G401.6 (cell line): ENCODE results near the gene APOLD1.
"Not testable (repeated sequence)": the region's sequence is repeated elsewhere in the genome, so short reads cannot be mapped to it uniquely, and the experiment has no call there.

ENCODE experiments used
- FAIRE-seq: peaks from 2 replicates; lab custom pipeline; 2012; peaks lifted over from hg19 to GRCh38; lab: Jason Lieb, UNC

APOLD1 gene

DNA sequence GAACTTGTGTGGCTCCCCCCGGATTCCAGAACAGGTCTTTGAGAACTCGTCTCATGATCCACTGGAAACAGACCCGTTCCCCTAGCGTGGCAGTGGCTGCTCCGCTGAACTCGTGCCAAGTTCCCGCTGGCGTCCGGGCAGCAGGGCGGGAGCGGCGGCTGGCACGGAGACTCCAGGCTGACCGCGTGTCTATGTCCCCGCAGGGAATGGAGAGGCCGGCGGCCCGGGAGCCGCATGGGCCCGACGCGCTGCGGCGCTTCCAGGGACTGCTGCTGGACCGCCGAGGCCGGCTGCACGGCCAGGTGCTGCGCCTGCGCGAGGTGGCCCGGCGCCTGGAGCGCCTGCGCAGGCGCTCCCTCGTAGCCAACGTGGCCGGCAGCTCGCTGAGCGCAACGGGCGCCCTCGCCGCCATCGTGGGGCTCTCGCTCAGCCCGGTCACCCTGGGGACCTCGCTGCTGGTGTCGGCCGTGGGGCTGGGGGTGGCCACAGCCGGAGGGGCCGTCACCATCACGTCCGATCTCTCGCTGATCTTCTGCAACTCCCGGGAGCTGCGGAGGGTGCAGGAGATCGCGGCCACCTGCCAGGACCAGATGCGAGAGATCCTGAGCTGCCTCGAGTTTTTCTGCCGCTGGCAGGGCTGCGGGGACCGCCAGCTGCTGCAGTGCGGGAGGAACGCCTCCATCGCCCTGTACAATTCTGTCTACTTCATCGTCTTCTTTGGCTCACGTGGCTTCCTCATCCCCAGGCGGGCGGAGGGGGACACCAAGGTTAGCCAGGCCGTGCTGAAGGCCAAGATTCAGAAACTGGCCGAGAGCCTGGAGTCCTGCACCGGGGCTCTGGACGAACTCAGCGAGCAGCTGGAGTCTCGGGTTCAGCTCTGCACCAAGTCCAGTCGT lies 1.5 kb downstream of the APOLD1 start:
- no peak for FAIRE-seq

DNA sequence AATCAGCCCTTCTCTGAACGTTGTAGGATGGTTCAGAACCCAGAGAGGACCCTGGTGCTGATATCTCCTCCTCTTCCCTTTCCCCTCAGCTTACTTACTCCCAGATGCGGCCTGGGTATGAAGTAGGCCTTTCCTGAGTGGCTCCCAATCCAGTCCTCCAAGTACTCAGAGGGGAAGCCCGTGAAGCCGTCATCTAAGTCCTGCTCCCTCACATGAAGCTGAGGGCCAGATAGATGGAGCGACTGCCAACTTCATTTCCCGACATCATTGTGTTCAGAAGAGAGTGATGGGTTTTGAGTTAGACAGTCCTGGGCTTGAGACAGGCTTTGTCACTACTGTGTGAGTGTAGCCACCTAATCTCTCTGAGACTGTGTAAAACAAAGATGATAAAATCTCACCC lies 2.7 kb downstream of the APOLD1 start:
- FAIRE-seq = no peak

DNA sequence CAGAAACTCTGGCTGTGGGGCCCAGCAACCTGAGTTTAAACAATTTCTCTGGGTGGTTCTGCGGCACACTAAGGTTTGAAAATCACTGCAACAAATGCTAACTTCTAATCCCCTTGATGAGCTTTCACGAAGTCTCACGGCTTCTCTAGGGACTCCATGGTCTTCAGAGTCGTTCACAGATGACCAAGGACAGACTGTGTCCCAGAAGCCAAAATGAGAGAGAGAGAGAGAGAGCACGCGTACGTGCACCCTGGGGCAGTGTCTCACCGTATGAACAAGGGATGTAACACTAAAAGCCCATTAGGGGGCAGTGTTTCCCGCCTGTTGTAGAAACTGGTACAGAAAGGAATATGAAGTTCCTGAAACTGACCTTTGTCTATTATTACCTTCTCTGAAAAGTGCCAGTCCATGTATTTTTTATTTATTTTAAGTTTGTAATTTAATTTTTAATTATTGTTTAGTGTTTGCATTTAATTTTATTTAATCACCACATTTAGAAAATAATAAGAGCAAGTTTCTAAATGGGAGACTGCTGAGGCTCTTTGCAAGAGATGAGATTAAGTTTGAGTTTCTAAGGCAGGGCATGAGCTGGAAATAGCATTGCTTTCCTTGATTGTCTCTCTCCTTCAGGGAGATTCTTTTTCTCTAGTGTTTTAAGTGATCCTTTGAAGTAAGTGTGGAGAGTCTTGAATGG lies 3.4 kb downstream of the APOLD1 start:
- peak; percentile 97 for FAIRE-seq

DNA sequence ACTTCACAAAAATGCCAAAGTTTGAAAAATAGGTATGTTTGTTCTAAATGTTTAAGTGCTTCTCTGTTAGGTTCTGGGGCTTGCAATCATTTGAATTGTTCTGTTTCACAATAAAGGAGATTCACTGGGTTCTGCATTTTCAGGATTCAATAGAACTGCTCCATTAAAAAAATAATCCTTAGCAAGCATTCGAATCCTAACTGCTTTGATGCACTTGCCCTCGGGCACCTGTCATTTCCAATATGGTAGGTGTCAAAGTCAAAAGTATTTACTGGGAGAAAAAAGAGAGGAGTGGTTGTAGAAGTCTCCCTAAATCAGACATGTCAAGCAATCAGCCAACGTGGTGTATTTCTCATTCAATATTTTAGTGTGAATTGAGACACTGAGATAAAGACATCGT lies 5.5 kb downstream of the APOLD1 start:
- FAIRE-seq = no peak

DNA sequence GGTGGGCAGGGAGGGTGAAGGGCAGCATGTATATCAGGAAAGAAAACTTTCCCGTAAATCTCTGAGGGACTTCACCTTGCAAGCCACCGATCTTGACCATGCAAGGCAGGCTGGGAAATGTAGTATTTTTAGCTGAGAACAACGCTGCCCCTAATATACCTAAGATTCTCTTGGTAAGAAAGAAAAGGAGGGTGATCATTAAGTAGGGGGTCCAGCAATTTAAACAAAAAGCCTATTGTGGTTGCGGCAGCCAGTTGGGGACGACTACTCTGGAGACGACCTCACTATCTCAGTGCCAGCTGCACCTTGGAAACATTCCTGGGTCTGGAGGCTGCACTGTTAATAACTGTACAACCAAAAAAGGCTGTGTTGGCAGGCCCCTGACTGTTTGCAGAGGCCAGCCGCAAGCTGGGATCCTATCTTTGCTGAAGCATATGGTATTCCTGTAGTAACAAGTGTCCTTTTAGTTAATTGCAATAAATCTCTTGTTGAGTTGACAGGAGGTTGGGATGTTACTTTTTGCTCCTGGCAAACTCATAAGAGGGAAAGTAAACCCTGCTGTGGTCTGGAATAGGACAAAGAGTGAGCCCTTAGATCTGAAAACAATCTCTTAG lies 6.4 kb downstream of the APOLD1 start:
- FAIRE-seq = peak; percentile 69

DNA sequence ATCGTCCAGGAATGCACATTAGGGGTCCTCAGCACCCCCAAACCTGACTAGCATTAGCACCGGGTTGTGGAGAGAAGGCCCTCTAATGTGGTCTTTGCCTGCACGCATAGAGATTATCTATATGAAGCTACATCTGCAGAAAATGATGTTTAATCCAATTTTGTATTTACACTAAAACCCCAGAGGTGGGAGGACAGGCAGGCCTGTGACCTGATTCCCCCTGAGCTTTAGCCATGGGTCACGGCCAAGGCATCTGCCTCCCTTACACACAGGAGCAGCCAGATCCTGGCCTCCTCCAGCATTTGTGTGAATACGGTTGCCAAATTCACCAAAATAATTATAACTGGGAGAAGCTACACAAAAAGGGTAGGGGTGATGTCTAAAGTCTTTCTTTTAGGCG lies 7.0 kb downstream of the APOLD1 start:
- no peak for FAIRE-seq

DNA sequence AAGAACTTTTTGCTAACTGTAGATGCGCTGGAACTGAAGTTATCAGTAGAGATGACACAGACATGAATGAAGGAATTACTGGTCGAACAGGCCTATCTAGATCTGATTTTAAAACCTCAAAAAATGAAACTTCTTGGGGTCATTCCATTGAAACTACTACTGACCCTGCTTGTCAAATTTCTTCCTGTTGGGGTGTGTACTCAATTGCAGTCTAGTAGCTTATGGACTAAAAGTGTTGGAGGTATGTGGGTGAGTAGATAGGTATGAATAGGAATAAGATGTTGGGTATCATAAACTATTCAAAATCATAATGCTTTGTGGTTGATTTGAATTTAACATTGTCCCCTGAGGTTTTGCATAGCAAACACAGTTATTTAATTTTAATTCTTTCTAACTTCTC lies 9.2 kb downstream of the APOLD1 start:
- FAIRE-seq = no peak

DNA sequence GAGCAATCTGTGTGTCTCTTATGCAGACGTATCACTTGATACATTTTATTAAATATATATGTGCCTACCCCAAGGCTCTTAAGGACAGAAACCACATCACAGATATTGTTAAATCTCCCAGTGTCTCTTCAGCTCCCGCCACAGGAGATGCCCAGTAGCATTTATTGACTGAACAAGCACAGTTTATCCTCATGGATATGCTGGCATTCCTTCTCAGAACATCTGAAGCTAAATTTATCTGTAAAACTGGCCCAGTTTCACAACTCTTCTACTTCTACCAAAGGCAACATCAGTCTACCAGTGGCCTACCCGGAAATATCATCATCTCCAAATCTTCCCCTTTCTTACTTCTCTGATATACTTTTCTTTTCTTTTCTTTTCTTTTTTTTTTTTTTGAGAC lies 10.7 kb downstream of the APOLD1 start:
- no peak for FAIRE-seq

DNA sequence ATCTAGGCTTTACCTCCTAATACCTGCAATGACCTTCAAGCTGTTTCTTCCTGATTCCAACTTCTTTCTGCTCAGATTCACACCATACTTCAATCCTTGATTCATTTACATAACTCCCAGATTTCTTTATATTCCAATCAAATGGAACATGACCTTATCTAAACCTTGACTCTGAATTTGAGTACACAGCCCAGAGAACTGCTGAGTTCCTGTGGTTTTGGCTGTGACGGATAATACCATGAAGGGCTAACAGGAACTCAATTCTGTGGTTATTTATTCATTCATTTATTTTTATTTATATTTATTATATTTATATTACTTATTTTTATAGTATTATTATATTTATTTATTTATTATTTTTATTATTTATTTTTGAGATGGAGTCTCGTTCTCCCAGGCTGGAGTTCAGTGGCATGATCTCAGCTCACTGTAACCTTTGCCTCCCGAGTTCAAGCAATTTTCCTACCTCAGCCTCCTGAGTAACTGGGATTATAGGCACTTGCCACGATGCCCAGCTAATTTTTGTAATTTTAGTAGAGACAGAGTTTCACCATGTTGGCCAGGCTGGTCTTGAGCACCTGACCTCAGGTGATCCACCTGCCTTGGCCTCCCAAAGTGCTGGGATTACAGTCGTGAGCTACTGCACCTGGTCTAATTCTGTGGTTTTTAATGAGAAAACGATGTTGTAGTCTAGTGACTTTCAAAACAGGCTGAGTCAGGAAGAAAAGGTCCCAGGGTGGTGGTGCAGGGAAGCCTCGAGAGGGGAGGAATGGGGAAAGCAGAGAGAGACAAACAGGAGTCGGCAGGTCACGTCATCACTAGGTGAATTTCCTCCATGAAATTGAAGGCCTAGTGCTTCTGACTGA lies 11.7 kb downstream of the APOLD1 start:
- FAIRE-seq = no peak

DNA sequence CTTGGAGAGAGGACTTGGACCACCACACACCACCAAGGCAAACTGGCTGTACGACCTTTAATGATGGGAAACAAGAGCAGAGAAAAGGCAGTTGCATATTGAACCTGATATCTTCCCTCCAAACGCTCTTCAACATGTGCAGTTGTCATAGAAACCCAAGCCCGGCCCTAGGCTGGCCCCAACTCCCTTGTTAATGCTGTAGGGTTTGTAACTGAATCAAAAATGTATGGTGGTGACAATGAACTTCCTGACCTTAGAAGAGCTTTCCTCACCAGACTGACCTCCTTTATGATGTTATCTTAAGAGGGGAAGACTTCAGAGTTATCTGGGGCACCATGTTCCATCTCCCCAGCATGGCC lies 12.3 kb downstream of the APOLD1 start:
- no peak for FAIRE-seq

DNA sequence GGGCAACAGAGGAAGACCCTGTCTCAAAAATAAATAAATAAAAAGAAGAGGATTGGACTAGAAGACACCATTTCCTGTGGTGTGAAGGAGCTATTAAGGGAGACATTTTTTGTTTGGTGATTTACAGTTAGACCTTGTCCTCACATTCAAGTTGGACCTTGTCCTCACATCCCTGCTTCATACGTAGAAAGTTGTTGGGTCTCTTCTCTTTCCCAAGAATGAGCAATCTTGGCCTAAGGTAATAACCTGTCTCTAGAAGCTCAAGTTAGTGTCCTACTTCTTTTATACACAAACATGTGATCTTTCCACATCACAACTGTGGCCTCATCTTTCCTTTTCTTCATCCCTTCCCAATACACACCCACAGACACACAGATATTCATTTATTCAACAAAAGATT lies 13.0 kb downstream of the APOLD1 start:
- no peak for FAIRE-seq

DNA sequence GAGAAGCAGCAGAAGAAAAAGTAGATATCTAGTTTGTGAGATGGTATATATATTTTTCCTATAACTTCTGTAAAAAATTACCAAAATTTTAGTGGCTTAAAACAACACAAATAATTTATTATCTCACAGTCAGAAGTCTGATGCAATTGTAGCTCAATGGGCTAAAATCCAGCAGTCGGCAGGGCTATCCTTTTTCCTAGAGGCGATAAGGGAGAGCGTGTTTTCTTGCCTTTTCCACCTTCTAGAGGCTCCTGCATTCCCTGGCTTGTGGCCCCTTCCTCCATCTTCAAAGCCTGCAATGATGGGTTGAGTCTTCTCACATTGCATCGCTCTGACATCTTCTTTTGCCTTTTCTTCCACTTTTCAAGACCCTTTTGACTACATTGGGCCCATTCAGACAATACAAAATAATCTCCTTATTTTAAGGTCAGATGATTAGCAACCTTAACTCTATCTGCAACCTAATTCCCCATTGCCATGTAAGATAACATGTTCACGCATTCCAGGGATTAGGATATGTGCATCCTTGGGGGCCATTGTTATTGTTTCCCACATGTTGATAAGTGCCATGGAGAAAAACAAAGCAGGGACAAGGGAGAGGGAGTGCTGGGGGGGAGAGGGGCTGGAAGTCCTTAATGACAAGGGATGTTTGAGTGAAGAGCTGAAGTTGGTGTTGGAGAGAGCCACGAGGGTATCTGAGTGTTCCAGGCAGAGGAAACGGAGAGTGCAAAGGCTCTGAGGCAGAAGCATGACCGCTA lies 13.9 kb downstream of the APOLD1 start:
- FAIRE-seq = no peak

DNA sequence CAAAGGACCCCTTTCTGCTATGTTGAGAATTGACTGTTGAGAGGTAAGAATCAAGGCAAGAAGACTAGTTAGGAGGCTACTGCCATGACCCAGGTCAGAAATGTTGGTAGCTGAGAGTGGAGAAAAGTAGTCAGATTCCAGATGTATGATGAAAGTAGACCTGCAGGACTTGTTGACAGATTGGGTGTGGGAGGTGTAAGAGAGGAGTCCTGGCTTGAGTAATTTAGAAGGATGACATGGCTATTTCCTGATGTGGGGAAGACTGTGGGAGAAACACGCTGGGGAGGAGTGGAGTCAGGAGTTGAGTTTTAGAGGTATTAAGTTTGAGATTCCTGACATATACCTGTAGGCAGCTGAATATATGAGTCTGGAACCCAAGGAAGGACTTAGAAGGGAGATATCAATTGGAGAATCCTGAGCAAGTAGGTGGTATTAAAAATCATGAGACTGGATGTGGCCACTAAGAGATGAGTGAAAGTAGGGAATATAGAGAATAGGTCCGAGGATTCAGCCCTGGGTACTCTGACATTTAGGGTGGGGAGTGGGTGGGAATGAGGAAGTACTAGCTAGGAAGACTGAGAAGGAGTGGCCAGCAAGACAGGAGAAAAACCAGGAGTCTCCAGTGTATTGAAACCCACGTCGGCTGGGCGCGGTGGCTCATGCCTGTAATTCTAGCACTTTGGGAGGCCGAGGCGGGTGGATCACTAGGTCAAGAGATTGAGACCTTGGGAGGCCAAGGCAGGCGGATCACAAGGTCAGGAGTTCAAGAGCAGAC lies 15.1 kb downstream of the APOLD1 start:
- FAIRE-seq = no peak

DNA sequence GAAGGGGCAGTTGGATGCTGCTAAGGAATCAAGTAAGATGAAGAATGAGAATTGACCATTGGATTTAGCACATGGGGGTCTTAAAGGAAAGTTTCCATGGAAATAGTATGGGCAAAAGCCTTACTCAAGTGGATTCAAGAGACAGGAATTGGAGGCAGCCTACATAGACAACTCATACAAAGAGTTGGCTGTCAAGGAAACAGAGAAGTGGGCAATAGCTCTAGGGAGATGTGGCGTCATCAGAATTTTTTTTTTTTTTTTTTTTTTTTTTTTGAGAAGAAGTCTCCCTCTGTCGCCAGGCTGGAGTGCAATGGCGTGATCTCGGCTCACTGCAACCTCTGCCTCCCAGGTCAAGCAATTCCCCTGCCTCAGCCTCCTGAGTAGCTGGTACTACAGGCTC lies 16.2 kb downstream of the APOLD1 start:
- not testable (repeated sequence) for FAIRE-seq

DNA sequence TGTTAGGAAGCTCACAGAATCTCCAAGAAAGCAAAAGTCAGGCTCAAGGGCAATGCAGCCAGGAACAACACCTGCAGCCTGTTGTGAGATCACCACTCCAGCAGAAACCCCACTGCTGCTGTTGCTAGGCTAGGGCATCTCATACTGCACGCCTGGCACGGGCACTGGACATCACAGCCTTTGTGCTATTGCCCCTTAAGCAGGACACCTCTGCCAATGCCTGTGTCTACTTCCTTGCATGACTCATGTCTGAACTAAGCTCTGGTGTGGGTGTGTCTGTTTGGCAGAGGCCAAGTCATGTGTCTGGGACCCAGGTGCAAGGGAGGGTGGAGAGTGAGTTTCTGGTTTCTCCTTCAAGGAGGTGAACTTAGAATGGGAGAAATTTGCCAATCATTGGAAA lies 17.7 kb downstream of the APOLD1 start:
- no peak for FAIRE-seq

DNA sequence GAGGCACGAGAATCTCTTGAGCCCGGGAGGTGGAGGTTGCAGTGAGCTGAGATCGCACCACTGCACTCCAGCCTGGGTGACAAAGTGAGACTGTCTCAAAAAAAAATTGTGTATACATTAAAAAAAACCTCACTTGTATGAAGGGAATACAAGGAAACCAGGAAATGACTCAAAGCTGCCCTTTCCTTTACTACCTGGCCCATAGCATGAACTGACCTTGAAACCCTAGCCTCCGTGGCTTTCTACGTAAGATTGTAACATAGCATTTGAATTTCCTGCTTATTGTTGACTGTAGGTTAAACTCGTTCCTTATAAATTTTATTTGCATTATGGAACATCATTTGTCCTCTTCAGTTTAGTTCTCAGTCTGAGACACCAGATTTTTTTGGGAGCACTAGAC lies 18.6 kb downstream of the APOLD1 start:
- no peak for FAIRE-seq

DNA sequence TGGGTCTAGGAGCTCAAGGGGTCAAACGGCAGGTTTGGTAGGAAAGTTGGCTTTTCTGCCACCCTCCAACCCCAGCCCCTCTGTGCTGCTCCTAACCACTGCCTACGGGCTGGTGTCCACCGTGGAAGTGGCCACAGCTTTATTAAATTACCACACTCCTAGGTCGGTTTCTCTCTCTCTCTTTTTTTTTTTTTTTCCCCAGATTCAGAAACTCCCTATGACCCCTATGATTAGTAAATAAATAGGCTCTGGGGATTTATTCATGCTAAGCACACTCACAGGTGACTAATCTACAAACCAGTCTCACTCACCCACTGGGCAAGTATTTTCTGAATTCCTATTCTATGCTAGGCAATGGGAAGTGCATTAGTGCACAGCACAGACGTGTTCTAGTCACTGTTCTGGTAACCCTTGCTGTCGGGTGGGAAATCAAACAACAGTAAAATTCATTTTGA lies 19.0 kb downstream of the APOLD1 start:
- no peak for FAIRE-seq

DNA sequence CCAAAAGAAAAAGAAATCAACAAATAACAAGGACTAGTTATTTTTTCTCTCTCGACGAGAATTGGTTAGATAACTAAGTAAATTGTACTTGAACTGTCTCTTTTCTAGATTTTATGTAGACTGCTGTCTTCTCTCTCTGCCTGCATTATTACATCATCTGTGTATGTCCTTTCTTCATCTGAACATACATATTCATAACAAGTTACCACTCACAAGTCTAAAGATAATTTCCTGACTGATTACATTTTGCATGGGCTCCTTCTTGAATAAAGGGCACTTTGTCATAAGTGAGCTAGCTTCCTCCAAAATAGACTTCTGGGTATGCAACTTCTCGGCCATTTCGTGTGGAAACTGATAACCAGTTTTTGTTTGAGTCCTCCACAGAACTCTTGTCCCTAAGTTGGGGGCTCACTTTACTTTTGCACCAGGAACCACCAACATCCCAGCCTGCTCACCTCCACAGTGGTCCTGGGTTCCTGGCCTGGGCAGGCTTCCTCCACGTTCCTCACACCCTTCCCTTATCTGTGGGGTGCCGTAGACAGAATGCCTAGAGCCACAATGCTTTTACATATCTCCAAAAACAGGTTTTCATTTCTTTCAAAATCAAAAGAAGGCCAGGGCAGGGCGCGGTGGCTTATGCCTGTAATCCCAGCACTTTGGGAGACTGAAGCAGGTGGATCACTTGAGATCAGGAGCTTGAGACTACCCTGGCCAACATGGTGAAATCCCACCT lies 21.5 kb downstream of the APOLD1 start:
- no peak for FAIRE-seq

DNA sequence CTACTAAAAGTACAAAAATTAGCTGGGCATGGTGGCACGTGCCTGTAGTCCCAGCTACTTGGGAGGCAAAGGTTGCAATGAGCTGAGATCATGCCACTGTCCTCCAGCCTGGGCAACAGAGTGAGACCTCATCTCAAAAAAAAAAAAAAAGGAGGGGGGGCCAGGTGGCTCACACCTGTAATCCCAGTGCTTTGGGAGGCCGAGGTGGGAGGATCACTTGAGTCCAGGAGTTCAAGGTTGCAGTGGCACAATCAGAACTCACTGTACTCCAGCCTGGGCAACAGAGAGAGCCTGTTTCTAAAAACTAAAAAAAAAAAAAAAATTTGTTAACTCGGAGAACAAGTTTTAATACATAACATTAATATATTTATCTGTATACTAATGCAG lies 22.1 kb downstream of the APOLD1 start:
- not testable (repeated sequence) for FAIRE-seq
